Glutamatergic neuron (in vitro differentiated cells): ENCODE data around the gene GTPBP6. TPM values are rescaled to one million over a fixed set of nuclear protein-coding genes. Genes with fewer than 3 reads are reported as not detected.
"Not testable (repeated sequence)": the region's sequence is repeated elsewhere in the genome, so short reads cannot be mapped to it uniquely, and the experiment has no call there.

Experiments used
- DNase-seq: peaks from one replicate; pipeline ENCODE4 v3.0.0; 2022
- H3K27ac Mint-ChIP-seq: one replicate; pipeline ENCODE4 v1.8.0; 2020; ENCODE audit warnings: mild to moderate bottlenecking, mixed read lengths, inconsistent platforms; ENCODE audit not compliant: unreplicated experiment
- H3K27me3 Mint-ChIP-seq: one replicate; pipeline ENCODE4 v1.8.0; 2020; ENCODE audit warnings: mild to moderate bottlenecking, moderate library complexity, mixed read lengths, inconsistent platforms; ENCODE audit not compliant: unreplicated experiment
- H3K36me3 Mint-ChIP-seq: one replicate; pipeline ENCODE4 v1.8.0; 2020; ENCODE audit warnings: mild to moderate bottlenecking, mixed read lengths, inconsistent platforms; ENCODE audit not compliant: unreplicated experiment
- H3K4me1 Mint-ChIP-seq: one replicate; pipeline ENCODE4 v1.8.0; 2020; ENCODE audit warnings: mild to moderate bottlenecking, low read depth, mixed read lengths, inconsistent platforms; ENCODE audit not compliant: unreplicated experiment
- H3K4me3 Mint-ChIP-seq: one replicate; pipeline ENCODE4 v1.8.0; 2020; ENCODE audit warnings: mild to moderate bottlenecking, mixed read lengths, inconsistent platforms; ENCODE audit not compliant: unreplicated experiment
- H3K9me3 Mint-ChIP-seq: one replicate; pipeline ENCODE4 v1.8.0; 2020; ENCODE audit warnings: mild to moderate bottlenecking, moderate library complexity, mixed read lengths, inconsistent platforms; ENCODE audit not compliant: unreplicated experiment
- total RNA-seq: library from RNA; stranded (reverse); fragmentation: NEBNext Ultra II Directional; extraction: Animal tissue kit (Norgen Biotek cat#: 25700); gene quantifications from one replicate; pipeline ENCODE4 v1.2.1, GENCODE V29; 2021; ENCODE audit not compliant: unreplicated experiment
- TF ChIP-seq, protein P1 (sequence below): fragments of 200-600 bp; sonication (generic); IDR thresholded peaks from one replicate; pipeline ENCODE4 v1.5.0; 2021; ENCODE audit not compliant: partially characterized antibody, unreplicated experiment

Gene GTPBP6
- total RNA-seq, 1 donor from 2014 or later = 52.3 TPM

GRCh38 chrX:258291-259040 lies 60.1 kb downstream of the GTPBP6 start:
- no peak overlapping the region for H3K4me3 Mint-ChIP-seq
- peaks cover 9% of the 10 kb centered on the region for H3K27me3 Mint-ChIP-seq
- H3K27ac Mint-ChIP-seq = no peak overlapping the region
- peaks cover 7% of the 10 kb centered on the region for H3K36me3 Mint-ChIP-seq
- H3K4me1 Mint-ChIP-seq = peaks cover 5% of the 10 kb centered on the region
- TF ChIP-seq, protein P1, sequence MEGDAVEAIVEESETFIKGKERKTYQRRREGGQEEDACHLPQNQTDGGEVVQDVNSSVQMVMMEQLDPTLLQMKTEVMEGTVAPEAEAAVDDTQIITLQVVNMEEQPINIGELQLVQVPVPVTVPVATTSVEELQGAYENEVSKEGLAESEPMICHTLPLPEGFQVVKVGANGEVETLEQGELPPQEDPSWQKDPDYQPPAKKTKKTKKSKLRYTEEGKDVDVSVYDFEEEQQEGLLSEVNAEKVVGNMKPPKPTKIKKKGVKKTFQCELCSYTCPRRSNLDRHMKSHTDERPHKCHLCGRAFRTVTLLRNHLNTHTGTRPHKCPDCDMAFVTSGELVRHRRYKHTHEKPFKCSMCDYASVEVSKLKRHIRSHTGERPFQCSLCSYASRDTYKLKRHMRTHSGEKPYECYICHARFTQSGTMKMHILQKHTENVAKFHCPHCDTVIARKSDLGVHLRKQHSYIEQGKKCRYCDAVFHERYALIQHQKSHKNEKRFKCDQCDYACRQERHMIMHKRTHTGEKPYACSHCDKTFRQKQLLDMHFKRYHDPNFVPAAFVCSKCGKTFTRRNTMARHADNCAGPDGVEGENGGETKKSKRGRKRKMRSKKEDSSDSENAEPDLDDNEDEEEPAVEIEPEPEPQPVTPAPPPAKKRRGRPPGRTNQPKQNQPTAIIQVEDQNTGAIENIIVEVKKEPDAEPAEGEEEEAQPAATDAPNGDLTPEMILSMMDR = no peak
- peaks cover 7% of the 10 kb centered on the region for H3K9me3 Mint-ChIP-seq
- no peak for DNase-seq

- DNase-seq = no peak
- TF ChIP-seq, protein P1 = no peak
- peaks cover 9% of the 10 kb centered on the region for H3K27me3 Mint-ChIP-seq
- H3K4me3 Mint-ChIP-seq = no peak overlapping the region
- peaks cover 5% of the 10 kb centered on the region for H3K4me1 Mint-ChIP-seq
- H3K27ac Mint-ChIP-seq = no peak overlapping the region
- H3K9me3 Mint-ChIP-seq = peaks cover 9% of the 10 kb centered on the region
- peaks cover 10% of the 10 kb centered on the region for H3K36me3 Mint-ChIP-seq
Observed at GRCh38 chrX:257681-258289, 60.8 kb downstream of the GTPBP6 start.

GRCh38 chrX:257054-257453 lies 61.5 kb downstream of the GTPBP6 start:
- H3K27me3 Mint-ChIP-seq = peaks cover 13% of the 10 kb centered on the region
- H3K4me3 Mint-ChIP-seq, H3K27ac Mint-ChIP-seq, DNase-seq, H3K4me1 Mint-ChIP-seq: not testable (repeated sequence)
- peaks cover 17% of the 10 kb centered on the region for H3K36me3 Mint-ChIP-seq
- peaks cover 11% of the 10 kb centered on the region for H3K9me3 Mint-ChIP-seq

DNA sequence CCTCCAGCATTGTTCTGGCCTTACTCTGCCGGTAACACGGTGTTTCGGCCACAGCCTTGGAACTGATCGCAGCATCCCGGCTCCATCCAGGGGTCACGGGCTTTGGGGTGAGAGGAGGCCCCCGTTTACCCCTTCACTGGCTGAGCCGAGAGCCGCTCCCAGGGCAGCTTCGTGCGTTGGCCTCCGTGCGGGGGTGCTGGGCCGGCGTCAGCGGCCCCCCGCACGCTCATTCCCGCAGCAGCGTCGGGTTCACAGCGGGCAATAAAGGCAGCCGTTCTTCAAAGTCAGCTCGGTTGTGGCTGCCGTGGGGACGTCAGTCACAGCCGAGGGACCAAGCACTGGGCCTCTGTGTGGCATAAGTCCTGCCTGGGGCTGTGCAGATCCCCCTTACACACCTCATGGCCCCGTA lies 62.7 kb downstream of the GTPBP6 start:
- DNase-seq = no peak
- Mint-ChIP-seq H3K27me3 (peaks cover 8% of the 10 kb centered on the region), H3K27ac (no peak overlapping the region), H3K9me3 (peaks cover 6% of the 10 kb centered on the region), H3K36me3 (peaks cover 19% of the 10 kb centered on the region), H3K4me1 (no peaks in the 10 kb centered on the region), H3K4me3 (no peak overlapping the region)
- TF ChIP-seq, protein P1 = no peak

Other genes with a start within 250 kb of the GTPBP6 start
- gene PLCXD1, start 37.4 kb downstream of the GTPBP6 start, total RNA-seq = 36.4 TPM
- gene PPP2R3B, start 68.1 kb upstream of the GTPBP6 start, total RNA-seq = 36.1 TPM